NOMO-1 (cell line): Measurements from ENCODE around the gene ATR.
A peak's percentile ranks its signal among the peaks of the same experiment; 100 is the strongest.
"Not testable (repeated sequence)": the region's sequence is repeated elsewhere in the genome, so short reads cannot be mapped to it uniquely, and the experiment has no call there.

ENCODE experiments used
- DNase-seq, 2 experiments: peaks; one replicate each; lab custom pipeline; 2025; ENCODE audit not compliant: unreplicated experiment in 2 of 2; lab: John Stamatoyannopoulos, UW

The ATR gene

GRCh38 chr3:142459096-142459495 lies 119.4 kb downstream of the ATR start:
- no peak for DNase-seq

GRCh38 chr3:142450881-142451280 lies 127.7 kb downstream of the ATR start:
- DNase-seq = no peak

- DNase-seq = no peak
Observed at GRCh38 chr3:142450189-142450588, 128.3 kb downstream of the ATR start.

- DNase-seq = peak; percentile 89 to 97
Observed at GRCh38 chr3:142447852-142448823, 130.4 kb downstream of the ATR start, which contains the start of gene XRN1. TSS of gene XRN1 (minus strand) at chr3:142448037. CDS start at chr3:142447944, 93 bp downstream.

- DNase-seq = peak; percentile 45 to 66
Observed at GRCh38 chr3:142447301-142447851, 131.2 kb downstream of the ATR start.

- peak; percentile 23 to 70 for DNase-seq
Observed at GRCh38 chr3:142445816-142446254, 132.7 kb downstream of the ATR start.

- no peak for DNase-seq
Observed at GRCh38 chr3:142444343-142444742, 134.2 kb downstream of the ATR start.

- DNase-seq = not testable (repeated sequence)
Observed at GRCh38 chr3:142443060-142443459, 135.5 kb downstream of the ATR start.

GRCh38 chr3:142439499-142440220 lies 138.9 kb downstream of the ATR start:
- DNase-seq = not testable (repeated sequence)

- not testable (repeated sequence) for DNase-seq
Observed at GRCh38 chr3:142438096-142438495, 140.4 kb downstream of the ATR start.

GRCh38 chr3:142436951-142437585 lies 141.5 kb downstream of the ATR start:
- no peak for DNase-seq

- DNase-seq = no peak
Observed at GRCh38 chr3:142434503-142434902, 144.0 kb downstream of the ATR start.

- no peak for DNase-seq
Observed at GRCh38 chr3:142433110-142433509, 145.4 kb downstream of the ATR start.

GRCh38 chr3:142429582-142429981 lies 149.0 kb downstream of the ATR start:
- no peak for DNase-seq

- no peak for DNase-seq
Observed at GRCh38 chr3:142424754-142425153, 153.8 kb downstream of the ATR start.

GRCh38 chr3:142418926-142419592 lies 159.5 kb downstream of the ATR start:
- DNase-seq = no peak

- DNase-seq = no peak
Observed at GRCh38 chr3:142417302-142417701, 161.2 kb downstream of the ATR start.

- not testable (repeated sequence) for DNase-seq
Observed at GRCh38 chr3:142400537-142400936, 178.0 kb downstream of the ATR start.
